ENCODE measurements around the gene CRIM1. TPM values are rescaled to one million over a fixed set of nuclear protein-coding genes. Genes with fewer than 3 reads are reported as not detected.
A peak's percentile ranks its signal among the peaks of the same experiment; 100 is the strongest.

Gene CRIM1
- polyA plus RNA-seq, 2 of the 4 experiments (the other 2 are of a cell fraction): 127 to 208 TPM

GRCh38 chr2:36500072-36500471 is 144.5 kb downstream of the CRIM1 start:
- no peak overlapping the region for H3K4me2 ChIP-seq
- H3K9me3 ChIP-seq: no peaks in the 10 kb centered on the region
- peak overlapping the region in 1 of 2 experiments; percentile 15; a peak in 1 of 6 replicates for H3K27ac ChIP-seq
- ChIA-PET CTCF (interaction anchor here (0.9 to 1.8 kb wide), 6 partner anchors 11 to 541 kb away, joined by 3 to 9 read pairs (median 4); partner anchors contain the start of gene CRIM1), POLR2A (no interaction called here)
- DNase-seq (ENCODE audit: low read depth in 1 of 2, low spot score in 1 of 2) (no peak), ATAC-seq (peak in 1 of 2 experiments; percentile 11; a peak in 2 of 6 replicates), FAIRE-seq (no peak)
- H3K4me3 ChIP-seq: no peak overlapping the region
- peaks cover 46% of the 10 kb centered on the region for H3K4me1 ChIP-seq
- WGBS (ENCODE audit: missing lambda C conversion rate): 94% methylated on average over 7 of the region's 7 CpGs
- TF ChIP-seq KDM1A (IDR thresholded peaks at IDR 0.05; ENCODE audit: low read depth) (no peak), HEYL (CRISPR knock-in tag; IDR thresholded peaks at IDR 0.05) (no peak), GATA3 (IDR thresholded peaks at IDR 0.05; ENCODE audit: borderline replicate concordance) (no peak), POLR2AphosphoS2 (conservative IDR thresholded peaks at IDR 0.05; ENCODE audit: low read length) (peak; percentile 60; the same call in 1 of the 2 replicates)

GRCh38 chr2:36502081-36502480 is 146.5 kb downstream of the CRIM1 start:
- TF ChIP-seq JUN (IDR thresholded peaks at IDR 0.05) (peak in 1 of 2 experiments; percentile 29; a peak in 1 of 5 replicates), FOSB (CRISPR knock-in tag; IDR thresholded peaks at IDR 0.05) (no peak), ZFP36 (IDR thresholded peaks at IDR 0.05; ENCODE audit: borderline replicate concordance, partially characterized antibody) (no peak), CEBPB (IDR thresholded peaks at IDR 0.05) (peak; percentile 47 to 56; a peak in 2 of 4 replicates), KDM5A (IDR thresholded peaks at IDR 0.05) (no peak), JUNB (IDR thresholded peaks at IDR 0.05) (peak; percentile 36; the same call in 1 of the 2 replicates)
- H3K27ac ChIP-seq: 0 out of 6 replicates have a peak overlapping the region, but pooled peaks of 1 of the 2 experiments have one; percentile 5
- ChIA-PET POLR2A (no interaction called here), CTCF (interaction anchor here (1.0 to 1.9 kb wide), 4 partner anchors 10 to 162 kb away, joined by 3 to 6 read pairs (median 4); no protein-coding TSS in a partner anchor)
- H3K4me3 ChIP-seq: no peak overlapping the region
- no peak overlapping the region for H3K4me2 ChIP-seq
- peaks cover 60% of the 10 kb centered on the region for H3K4me1 ChIP-seq
- FAIRE-seq (no peak), ATAC-seq (no peak), DNase-seq (ENCODE audit: low read depth in 1 of 2, low spot score in 1 of 2) (no peak)
- WGBS (ENCODE audit: missing lambda C conversion rate): 76% methylated on average over 4 of the region's 4 CpGs
- no peaks in the 10 kb centered on the region for H3K9me3 ChIP-seq

- FAIRE-seq (peak; percentile 67), DNase-seq (ENCODE audit: low read depth in 1 of 2, low spot score in 1 of 2) (peak; percentile 60 to 72), ATAC-seq (peak; percentile 92 to 94)
- TF ChIP-seq RAD21 (conservative IDR thresholded peaks at IDR 0.05 in 1 of 2, IDR thresholded peaks at IDR 0.05 in 1 of 2): peak; percentile 92 to 97
- peak; percentile 87 for TF ChIP-seq CTCF (IDR thresholded peaks at IDR 0.05)
- TF ChIP-seq SREBF2 (IDR thresholded peaks at IDR 0.05): no peak
- peak; percentile 88 for TF ChIP-seq SMC3 (IDR thresholded peaks at IDR 0.05)
- TF ChIP-seq JUN (IDR thresholded peaks at IDR 0.05): 0 out of 5 replicates have a peak, but pooled peaks of 1 of the 2 experiments have one; percentile 32
- no peak for TF ChIP-seq ATOH8 (CRISPR knock-in tag; IDR thresholded peaks at IDR 0.05; ENCODE audit: low read depth)
- 0 out of 2 replicates have a peak, but pooled peaks have one; percentile 32 for TF ChIP-seq MAX (IDR thresholded peaks at IDR 0.05)
- no peak for TF ChIP-seq POLR2AphosphoS2 (conservative IDR thresholded peaks at IDR 0.05; ENCODE audit: low read length)
- no peak for TF ChIP-seq NR3C1 (IDR thresholded peaks at IDR 0.05)
- TF ChIP-seq KDM5A (IDR thresholded peaks at IDR 0.05): no peak
- no peak overlapping the region for H3K4me2 ChIP-seq
- CTCF ChIA-PET: interaction anchor here (1.0 to 2.5 kb wide), 26 partner anchors 8 to 197 kb away, joined by 3 to 22 read pairs (median 4); no protein-coding TSS in a partner anchor
- peaks cover 58% of the 10 kb centered on the region for H3K4me1 ChIP-seq
- POLR2A ChIA-PET: interaction anchor here (0.5 kb wide), 1 partner anchor 350 kb away, joined by 3 read pairs; no protein-coding TSS in a partner anchor
- H3K27ac ChIP-seq: peak overlapping the region; percentile 25 to 31; a peak in 3 of 6 replicates
- H3K9me3 ChIP-seq: no peaks in the 10 kb centered on the region
- no peak overlapping the region for H3K4me3 ChIP-seq
Measured at GRCh38 chr2:36507408-36507812, 151.8 kb downstream of the CRIM1 start.
